H9 (cell line): Measurements from ENCODE around the gene CORT. TPM values are rescaled to one million over a fixed set of nuclear protein-coding genes. Genes with fewer than 3 reads are reported as not detected.
A peak's percentile ranks its signal among the peaks of the same experiment; 100 is the strongest.

Experiments used
- DNase-seq: peaks from one replicate; pipeline ENCODE4 v3.0.0-alpha.2; 2017
- H2AFZ ChIP-seq: one replicate; pipeline ENCODE4 v1.6.1; 2013; ENCODE audit warnings: mild to moderate bottlenecking, low read length, control low read depth, moderate library complexity
- H2AK5ac ChIP-seq: 2 replicates; pipeline ENCODE4 v1.6.1; 2013; ENCODE audit warnings: low read length, control low read depth, mixed read lengths; ENCODE audit not compliant: insufficient read length
- H2BK120ac ChIP-seq: one replicate; pipeline ENCODE4 v1.6.1; 2013; ENCODE audit warnings: low read depth, mild to moderate bottlenecking, low read length, control low read depth, inconsistent platforms; ENCODE audit not compliant: poor library complexity, severe bottlenecking
- H2BK12ac ChIP-seq: 2 replicates; pipeline ENCODE4 v1.6.1; 2013; ENCODE audit warnings: low read length, control low read depth, mixed read lengths, low read depth; ENCODE audit not compliant: insufficient read length
- H2BK15ac ChIP-seq: 2 replicates; pipeline ENCODE4 v1.6.1; 2013; ENCODE audit warnings: low read depth, low read length, control low read depth
- H2BK20ac ChIP-seq: one replicate; pipeline ENCODE4 v1.6.1; 2013; ENCODE audit warnings: low read depth, mild to moderate bottlenecking, low read length, control low read depth, inconsistent platforms; ENCODE audit not compliant: poor library complexity, severe bottlenecking
- H2BK5ac ChIP-seq: 2 replicates; pipeline ENCODE4 v1.6.1; 2013; ENCODE audit warnings: low read length, control low read depth, mixed read lengths; ENCODE audit not compliant: insufficient read length
- H3K14ac ChIP-seq: 2 replicates; pipeline ENCODE4 v1.6.1; 2013; ENCODE audit warnings: low read length, control low read depth; ENCODE audit not compliant: insufficient read depth
- H3K18ac ChIP-seq: 2 replicates; pipeline ENCODE4 v1.6.1; 2013; ENCODE audit warnings: low read depth, mild to moderate bottlenecking, mixed read lengths, low read length, control low read depth; ENCODE audit not compliant: insufficient read length
- H3K23ac ChIP-seq: 2 replicates; pipeline ENCODE4 v1.6.1; 2013; ENCODE audit warnings: low read length, control low read depth, mixed read lengths, low read depth; ENCODE audit not compliant: insufficient read length
- H3K23me2 ChIP-seq: 2 replicates; pipeline ENCODE4 v1.6.1; 2013; ENCODE audit warnings: low read depth, mild to moderate bottlenecking, mixed read lengths, low read length, control low read depth; ENCODE audit not compliant: insufficient read length, poor library complexity, severe bottlenecking
- H3K27ac ChIP-seq: 2 replicates; pipeline ENCODE4 v1.5.1; 2013; ENCODE audit warnings: low read length, control low read depth, mixed read lengths, low read depth; ENCODE audit not compliant: insufficient read length
- H3K27me3 ChIP-seq: 2 replicates; pipeline ENCODE4 v1.6.1; 2013; ENCODE audit warnings: low read length, control low read depth, inconsistent platforms; ENCODE audit not compliant: insufficient read depth
- H3K4ac ChIP-seq: 2 replicates; pipeline ENCODE4 v1.6.1; 2013; ENCODE audit warnings: low read depth, mild to moderate bottlenecking, control low read depth, inconsistent platforms, low read length, moderate library complexity
- H3K4me1 ChIP-seq: 2 replicates; pipeline ENCODE4 v1.6.1; 2013; ENCODE audit warnings: low read length, control low read depth, inconsistent platforms; ENCODE audit not compliant: insufficient read depth
- H3K4me2 ChIP-seq: 2 replicates; pipeline ENCODE4 v1.6.1; 2013; ENCODE audit warnings: low read length, control low read depth, mixed read lengths; ENCODE audit not compliant: insufficient read length, insufficient read depth
- H3K56ac ChIP-seq: 2 replicates; pipeline ENCODE4 v1.6.1; 2013; ENCODE audit warnings: low read depth, mild to moderate bottlenecking, mixed read lengths, low read length, control low read depth; ENCODE audit not compliant: insufficient read length
- H3K79me1 ChIP-seq: 2 replicates; pipeline ENCODE4 v1.6.1; 2013; ENCODE audit warnings: low read depth, mild to moderate bottlenecking, moderate library complexity, low read length, control low read depth, inconsistent platforms; ENCODE audit not compliant: insufficient read depth, poor library complexity, severe bottlenecking
- H3K79me2 ChIP-seq: 2 replicates; pipeline ENCODE4 v1.6.1; 2013; ENCODE audit warnings: low read length, control low read depth, inconsistent platforms; ENCODE audit not compliant: insufficient read depth
- H3K9ac ChIP-seq: 2 replicates; pipeline ENCODE4 v1.6.1; 2013; ENCODE audit warnings: low read length, control low read depth, mixed read lengths; ENCODE audit not compliant: insufficient read length; ENCODE audit errors: extremely low read depth
- H3K9me3 ChIP-seq: one replicate; pipeline ENCODE4 v1.6.1; 2013; ENCODE audit warnings: low read depth, low read length, inconsistent platforms; ENCODE audit not compliant: control insufficient read depth
- H3T11ph ChIP-seq: one replicate; pipeline ENCODE4 v1.6.1; 2013; ENCODE audit warnings: mild to moderate bottlenecking, low read length, control low read depth, inconsistent platforms
- H4K20me1 ChIP-seq: one replicate; pipeline ENCODE4 v1.6.1; 2013; ENCODE audit not compliant: control insufficient read depth, insufficient read length, insufficient read depth
- H4K5ac ChIP-seq: 2 replicates; pipeline ENCODE4 v1.6.1; 2013; ENCODE audit warnings: low read depth, mild to moderate bottlenecking, mixed read lengths, low read length, control low read depth; ENCODE audit not compliant: insufficient read length
- H4K8ac ChIP-seq: replicated peaks from 2 replicates; pipeline ENCODE4 v1.6.1; 2013; ENCODE audit warnings: low read length, control low read depth, mixed read lengths, low read depth; ENCODE audit not compliant: insufficient read length
- H4K91ac ChIP-seq: 2 replicates; pipeline ENCODE4 v1.6.1; 2013; ENCODE audit warnings: low read depth, mild to moderate bottlenecking, moderate library complexity, mixed read lengths, low read length, control low read depth; ENCODE audit not compliant: insufficient read length
- H3K27ac Mint-ChIP-seq, 3 experiments: 2 replicates in 2 of 3; 3 replicates in 1 of 3; pipeline ENCODE4 v1.8.0; 2020 to 2021; ENCODE audit warnings: mixed read lengths in 3 of 3, mild to moderate bottlenecking in 1 of 3, moderate library complexity in 1 of 3
- H3K27me3 Mint-ChIP-seq: 2 replicates; pipeline ENCODE4 v1.8.0; 2021; ENCODE audit warnings: low read depth, mild to moderate bottlenecking, moderate library complexity, mixed read lengths
- H3K36me3 Mint-ChIP-seq, 3 experiments: 2 replicates in 2 of 3; 3 replicates in 1 of 3; pipeline ENCODE4 v1.8.0; 2020 to 2021; ENCODE audit warnings: low read depth in 3 of 3, mixed read lengths in 3 of 3; ENCODE audit not compliant: insufficient read depth in 1 of 3
- H3K4me1 Mint-ChIP-seq, 2 experiments: 2 replicates each; pipeline ENCODE4 v1.8.0; 2020; ENCODE audit warnings: mixed read lengths in 2 of 2
- H3K4me3 Mint-ChIP-seq, 2 experiments: 2 replicates in 1 of 2; 3 replicates in 1 of 2; pipeline ENCODE4 v1.8.0; 2020 to 2021; ENCODE audit warnings: mild to moderate bottlenecking in 2 of 2, mixed read lengths in 2 of 2, moderate library complexity in 1 of 2
- H3K9me3 Mint-ChIP-seq, 2 experiments: 2 replicates in 1 of 2; 3 replicates in 1 of 2; pipeline ENCODE4 v1.8.0; 2020; ENCODE audit warnings: mild to moderate bottlenecking in 2 of 2, mixed read lengths in 2 of 2, moderate library complexity in 1 of 2
- WGBS: extraction: QIAGEN DNeasy Blood & Tissue Kit; methylation state at CpG from one replicate; pipeline ENCODE4 v1.1.7; 2013; ENCODE audit warnings: missing lambda C conversion rate, low lambda C conversion rate, mixed read lengths; ENCODE audit not compliant: insufficient read length; ENCODE audit errors: extremely low coverage; 5-methylcytosine and 5-hydroxymethylcytosine counted together
- total RNA-seq: library from RNA; stranded (reverse); gene quantifications from 2 replicates; pipeline ENCODE4 v1.2.1, GENCODE V29; 2021
- TF ChIP-seq, protein P1 (sequence below): fragments of 200-600 bp; sonication (generic); conservative IDR thresholded peaks from 3 replicates; pipeline ENCODE4 v1.8.0; 2021; ENCODE audit warnings: antibody characterized with exemption, mild to moderate bottlenecking

Gene CORT
- total RNA-seq, 1 experiment from 2014 or later: not detected

DNA sequence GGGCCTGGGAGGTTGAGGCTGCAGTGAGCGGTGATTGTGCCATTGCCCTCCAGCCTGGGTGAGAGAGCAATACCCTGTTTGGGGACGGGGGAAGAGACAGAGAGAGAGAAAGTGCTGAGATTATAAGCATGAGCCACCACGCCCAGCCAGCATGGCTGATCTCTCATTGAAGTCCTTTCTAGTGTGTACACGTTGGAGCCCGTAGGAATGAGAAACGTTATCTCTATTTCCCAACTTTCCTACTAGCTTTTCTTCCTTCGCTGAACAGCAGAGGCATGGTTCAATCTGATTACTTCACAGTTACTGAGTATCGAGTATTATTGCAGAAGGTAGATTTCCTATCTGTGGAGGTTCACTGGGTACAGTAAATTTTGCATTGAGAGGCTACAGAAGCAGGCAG lies 29.5 kb downstream of the CORT start:
- Histone ChIP-seq H3K27me3 (no peaks in the 10 kb centered on the region), H4K91ac (no peak overlapping the region), H3K18ac (no peak overlapping the region), H4K5ac (no peak overlapping the region), H2BK120ac (no peak overlapping the region), H3K4me1 (no peaks in the 10 kb centered on the region; the same call in 1 of the 2 replicates), H2BK12ac (no peak overlapping the region), H3K23me2 (peaks cover 6% of the 10 kb centered on the region), H3K27ac (no peak overlapping the region), H2AFZ (no peak overlapping the region), H3K79me1 (peaks cover 6% of the 10 kb centered on the region), H3K4me2 (no peak overlapping the region), H3K9me3 (no peaks in the 10 kb centered on the region), H2BK5ac (no peak overlapping the region), H3T11ph (no peak overlapping the region), H2BK15ac (no peak overlapping the region), H3K14ac (no peak overlapping the region), H2AK5ac (no peak overlapping the region), H4K8ac (no peak overlapping the region), H3K56ac (no peak overlapping the region), H3K23ac (no peak overlapping the region), H3K4ac (no peak overlapping the region), H3K9ac (no peak overlapping the region), H4K20me1 (no peaks in the 10 kb centered on the region), H2BK20ac (no peak overlapping the region), H3K79me2 (peaks cover 6% of the 10 kb centered on the region; the same call in 1 of the 2 replicates)
- Mint-ChIP-seq H3K4me1 (peaks cover 12% of the 10 kb centered on the region in 2 experiments), H3K9me3 (no peaks in the 10 kb centered on the region), H3K27ac (0 out of 7 replicates have a peak overlapping the region, but pooled peaks of 1 of the 3 experiments have one; percentile 47), H3K27me3 (no peaks in the 10 kb centered on the region), H3K4me3 (no peak overlapping the region), H3K36me3 (peaks cover 0 to 5% (median 0%) of the 10 kb centered on the region in 3 experiments; a peak in 3 of 7 replicates)
- TF ChIP-seq, protein P1, sequence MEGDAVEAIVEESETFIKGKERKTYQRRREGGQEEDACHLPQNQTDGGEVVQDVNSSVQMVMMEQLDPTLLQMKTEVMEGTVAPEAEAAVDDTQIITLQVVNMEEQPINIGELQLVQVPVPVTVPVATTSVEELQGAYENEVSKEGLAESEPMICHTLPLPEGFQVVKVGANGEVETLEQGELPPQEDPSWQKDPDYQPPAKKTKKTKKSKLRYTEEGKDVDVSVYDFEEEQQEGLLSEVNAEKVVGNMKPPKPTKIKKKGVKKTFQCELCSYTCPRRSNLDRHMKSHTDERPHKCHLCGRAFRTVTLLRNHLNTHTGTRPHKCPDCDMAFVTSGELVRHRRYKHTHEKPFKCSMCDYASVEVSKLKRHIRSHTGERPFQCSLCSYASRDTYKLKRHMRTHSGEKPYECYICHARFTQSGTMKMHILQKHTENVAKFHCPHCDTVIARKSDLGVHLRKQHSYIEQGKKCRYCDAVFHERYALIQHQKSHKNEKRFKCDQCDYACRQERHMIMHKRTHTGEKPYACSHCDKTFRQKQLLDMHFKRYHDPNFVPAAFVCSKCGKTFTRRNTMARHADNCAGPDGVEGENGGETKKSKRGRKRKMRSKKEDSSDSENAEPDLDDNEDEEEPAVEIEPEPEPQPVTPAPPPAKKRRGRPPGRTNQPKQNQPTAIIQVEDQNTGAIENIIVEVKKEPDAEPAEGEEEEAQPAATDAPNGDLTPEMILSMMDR: no peak
- no CpG with 5 or more reads among the region's 8 CpGs for WGBS
- no peak for DNase-seq
